ENCODE measurements around the gene VARS1.
"Not testable (repeated sequence)": the region's sequence is repeated elsewhere in the genome, so short reads cannot be mapped to it uniquely, and the experiment has no call there.

Gene VARS1

DNA sequence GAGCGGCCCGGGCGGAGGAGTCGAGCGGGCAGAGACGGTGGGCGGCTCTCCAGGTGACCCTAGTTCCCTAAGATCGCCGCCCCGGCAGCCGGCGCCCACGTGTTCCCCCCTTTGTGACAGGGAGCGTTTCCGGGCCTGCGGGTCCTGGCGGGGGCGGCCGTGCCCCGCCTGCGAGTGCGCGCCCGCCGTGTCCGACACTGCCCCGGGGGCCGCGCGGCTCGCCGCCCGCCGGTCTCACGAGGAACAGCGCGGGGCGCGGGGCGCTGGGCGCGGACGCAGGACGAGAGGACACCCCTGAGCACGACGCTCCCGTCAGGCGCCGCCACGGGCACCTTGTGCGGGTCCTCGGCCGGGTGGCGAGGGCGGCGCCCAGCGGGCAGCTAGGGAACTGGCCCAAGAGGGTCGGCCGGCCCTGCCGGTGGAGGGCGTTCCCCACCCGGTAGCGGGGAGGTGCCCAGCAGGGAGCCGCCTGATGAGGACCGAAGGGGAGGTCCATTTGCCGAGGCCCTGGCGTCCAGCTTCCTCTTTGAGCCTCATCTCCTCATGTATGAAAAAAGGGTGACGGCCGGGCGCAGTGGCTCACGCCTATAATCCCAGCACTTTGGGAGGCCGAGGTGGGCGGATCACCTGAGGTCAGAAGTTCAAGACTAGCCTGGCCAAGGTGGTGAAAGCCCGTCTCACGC, at the start of gene VARS1:
TSS of gene VARS1 (minus strand) at position 137 of the 683 bp plus-strand sequence. CDS start 535 bp downstream, outside the sequence.
- WGBS (ENCODE audit: insufficient coverage, insufficient read length) = no CpG with 5 or more reads among the region's 75 CpGs
- no peak for DNase-seq (ENCODE audit: low read depth, low spot score)
- peaks cover 15% of the 10 kb centered on the region for H3K36me3 ChIP-seq (ENCODE audit: control insufficient read depth, insufficient read depth, low read length)
- no peak within 1 kb of the TSS for H3K27ac ChIP-seq (ENCODE audit: low read length)
- no peaks in the 10 kb centered on the region for H3K27me3 ChIP-seq (ENCODE audit: control insufficient read depth, insufficient read depth, low read length)
- peak within 1 kb of the TSS; percentile 80 for H3K4me3 ChIP-seq (ENCODE audit: low read length)
- peaks cover 1% of the 10 kb centered on the region; the same call in 1 of the 2 replicates for H3K4me1 ChIP-seq (ENCODE audit: control insufficient read depth, insufficient read depth, low read length)
- H3K9me3 ChIP-seq (ENCODE audit: control insufficient read depth, insufficient read depth, low read length) = no peaks in the 10 kb centered on the region

DNA sequence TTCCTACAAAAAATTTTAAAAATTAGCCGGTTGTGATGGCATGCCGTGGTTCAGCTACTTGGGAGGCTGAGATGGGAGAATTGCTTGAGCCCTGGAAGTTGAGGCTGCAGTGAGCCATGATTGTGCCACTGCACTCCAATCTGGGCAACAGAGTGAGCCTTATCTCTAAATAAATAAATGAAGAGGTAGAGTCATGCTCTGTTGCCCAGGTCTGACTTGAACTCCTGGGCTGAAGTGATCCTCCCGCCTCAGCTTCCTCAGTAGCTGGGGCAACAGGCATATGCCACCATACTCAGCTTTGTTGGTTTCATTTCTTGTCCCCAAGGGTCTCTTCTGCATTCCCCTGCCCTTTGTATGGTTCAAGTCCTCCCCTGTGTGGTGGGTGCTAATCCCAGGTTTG, 49.0 kb upstream of the VARS1 start:
- Histone ChIP-seq H3K4me1 (ENCODE audit: control insufficient read depth, insufficient read depth, low read length) (no peaks in the 10 kb centered on the region), H3K4me3 (ENCODE audit: low read length) (no peak overlapping the region), H3K27ac (ENCODE audit: low read length) (no peak overlapping the region), H3K36me3 (ENCODE audit: control insufficient read depth, insufficient read depth, low read length) (peaks cover 5% of the 10 kb centered on the region; the same call in 1 of the 2 replicates), H3K27me3 (ENCODE audit: control insufficient read depth, insufficient read depth, low read length) (no peaks in the 10 kb centered on the region), H3K9me3 (ENCODE audit: control insufficient read depth, insufficient read depth, low read length) (no peaks in the 10 kb centered on the region)
- no CpG with 5 or more reads among the region's 3 CpGs for WGBS (ENCODE audit: insufficient coverage, insufficient read length)
- DNase-seq (ENCODE audit: low read depth, low spot score) = no peak

DNA sequence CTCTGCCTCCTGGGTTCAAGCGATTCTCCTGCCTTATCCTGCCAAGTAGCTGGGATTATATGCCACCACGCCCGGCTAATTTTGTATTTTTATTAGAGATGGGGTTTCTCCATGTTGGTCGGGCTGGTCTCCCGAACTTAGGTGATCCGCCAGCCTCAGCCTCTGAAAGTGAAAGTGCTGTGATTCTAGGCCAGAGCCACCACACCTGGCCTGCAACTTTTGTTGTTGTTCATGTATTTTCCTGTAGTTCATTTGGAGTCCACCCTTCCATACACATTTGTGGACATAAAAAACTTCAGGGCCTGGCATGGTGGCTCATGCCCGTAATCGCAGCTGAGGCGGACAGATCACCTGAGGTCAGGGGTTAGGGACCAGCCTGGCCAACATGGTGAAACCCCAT, 46.5 kb upstream of the VARS1 start:
- H3K27ac ChIP-seq (ENCODE audit: low read length) = no peak overlapping the region
- H3K4me3 ChIP-seq (ENCODE audit: low read length) = no peak overlapping the region
- H3K4me1 ChIP-seq (ENCODE audit: control insufficient read depth, insufficient read depth, low read length) = no peaks in the 10 kb centered on the region
- H3K36me3 ChIP-seq (ENCODE audit: control insufficient read depth, insufficient read depth, low read length) = peaks cover 23% of the 10 kb centered on the region; the same call in 1 of the 2 replicates
- no CpG with 5 or more reads among the region's 9 CpGs for WGBS (ENCODE audit: insufficient coverage, insufficient read length)
- H3K9me3 ChIP-seq (ENCODE audit: control insufficient read depth, insufficient read depth, low read length) = no peaks in the 10 kb centered on the region
- DNase-seq (ENCODE audit: low read depth, low spot score) = no peak
- no peaks in the 10 kb centered on the region for H3K27me3 ChIP-seq (ENCODE audit: control insufficient read depth, insufficient read depth, low read length)

DNA sequence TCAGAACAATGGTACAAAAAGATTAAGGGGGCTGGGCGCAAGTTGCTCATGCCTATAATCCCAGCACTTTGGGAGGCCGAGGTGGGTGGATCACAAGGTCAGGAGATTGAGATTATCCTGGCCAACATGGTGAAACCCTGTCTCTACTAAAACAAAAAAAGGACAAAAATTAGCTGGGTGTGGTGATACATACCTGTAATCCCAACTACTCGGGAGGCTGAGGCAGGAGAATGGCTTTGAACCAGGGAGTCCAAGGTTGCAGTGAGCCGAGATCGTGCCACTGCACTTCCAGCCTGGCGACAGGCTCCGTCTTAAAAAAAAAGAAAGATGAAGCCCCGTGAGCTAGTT, 44.2 kb upstream of the VARS1 start:
- not testable (repeated sequence) for H3K27me3 ChIP-seq (ENCODE audit: control insufficient read depth, insufficient read depth, low read length); DNase-seq (ENCODE audit: low read depth, low spot score); H3K9me3 ChIP-seq (ENCODE audit: control insufficient read depth, insufficient read depth, low read length); H3K4me3 ChIP-seq (ENCODE audit: low read length); H3K4me1 ChIP-seq (ENCODE audit: control insufficient read depth, insufficient read depth, low read length); H3K27ac ChIP-seq (ENCODE audit: low read length)
- WGBS (ENCODE audit: insufficient coverage, insufficient read length) = no CpG with 5 or more reads among the region's 8 CpGs
- H3K36me3 ChIP-seq (ENCODE audit: control insufficient read depth, insufficient read depth, low read length) = peaks cover 29% of the 10 kb centered on the region; the same call in 1 of the 2 replicates

DNA sequence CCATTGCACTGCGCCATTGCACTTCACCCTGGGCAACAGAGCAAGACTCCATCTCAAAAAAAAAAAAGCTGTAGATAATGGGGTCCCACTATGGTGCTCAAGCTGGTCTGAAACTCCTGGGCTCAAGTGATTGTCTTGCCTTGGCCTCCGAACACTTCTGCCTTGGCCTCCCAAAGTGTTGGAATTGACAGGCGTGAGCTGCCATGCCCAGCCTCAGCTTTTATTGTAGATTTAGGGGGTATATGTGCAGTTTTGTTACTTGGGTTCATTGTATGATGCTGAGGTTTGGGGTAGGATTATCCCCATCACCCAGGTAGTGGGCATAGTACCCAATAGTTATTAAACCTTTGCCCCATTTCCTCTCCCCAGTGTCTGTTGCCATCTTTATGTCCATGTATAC, 43.4 kb upstream of the VARS1 start:
- Histone ChIP-seq H3K4me1 (ENCODE audit: control insufficient read depth, insufficient read depth, low read length) (no peaks in the 10 kb centered on the region), H3K36me3 (ENCODE audit: control insufficient read depth, insufficient read depth, low read length) (peaks cover 29% of the 10 kb centered on the region; the same call in 1 of the 2 replicates), H3K27me3 (ENCODE audit: control insufficient read depth, insufficient read depth, low read length) (no peaks in the 10 kb centered on the region), H3K4me3 (ENCODE audit: low read length) (no peak overlapping the region), H3K9me3 (ENCODE audit: control insufficient read depth, insufficient read depth, low read length) (no peaks in the 10 kb centered on the region), H3K27ac (ENCODE audit: low read length) (no peak overlapping the region)
- DNase-seq (ENCODE audit: low read depth, low spot score) = no peak
- WGBS (ENCODE audit: insufficient coverage, insufficient read length) = no CpG with 5 or more reads among the region's 3 CpGs

DNA sequence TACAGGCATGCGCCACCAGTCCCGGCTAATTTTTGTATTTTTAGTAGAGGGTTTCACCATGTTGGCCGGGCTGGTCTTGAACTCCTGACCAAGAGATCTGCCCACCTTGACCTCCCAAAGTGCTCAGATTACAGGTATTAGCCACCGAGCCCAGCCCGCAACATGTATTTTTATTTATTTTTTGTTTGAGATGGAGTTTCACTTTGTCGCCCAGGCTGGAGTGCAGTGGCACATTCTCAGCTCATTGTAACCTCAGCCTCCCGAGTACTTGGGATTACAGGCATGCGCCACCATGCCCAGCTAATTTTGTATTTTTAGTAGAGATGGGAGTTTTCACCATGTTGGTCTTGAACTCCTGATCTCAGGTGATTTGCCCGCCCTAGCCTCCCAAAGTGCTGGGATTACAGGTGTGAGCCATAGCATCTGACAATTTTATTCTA, 42.6 kb upstream of the VARS1 start:
- H3K9me3 ChIP-seq (ENCODE audit: control insufficient read depth, insufficient read depth, low read length); DNase-seq (ENCODE audit: low read depth, low spot score); H3K4me1 ChIP-seq (ENCODE audit: control insufficient read depth, insufficient read depth, low read length); H3K4me3 ChIP-seq (ENCODE audit: low read length); H3K27me3 ChIP-seq (ENCODE audit: control insufficient read depth, insufficient read depth, low read length); H3K27ac ChIP-seq (ENCODE audit: low read length): not testable (repeated sequence)
- no CpG with 5 or more reads among the region's 9 CpGs for WGBS (ENCODE audit: insufficient coverage, insufficient read length)
- H3K36me3 ChIP-seq (ENCODE audit: control insufficient read depth, insufficient read depth, low read length) = peaks cover 29% of the 10 kb centered on the region; the same call in 1 of the 2 replicates

DNA sequence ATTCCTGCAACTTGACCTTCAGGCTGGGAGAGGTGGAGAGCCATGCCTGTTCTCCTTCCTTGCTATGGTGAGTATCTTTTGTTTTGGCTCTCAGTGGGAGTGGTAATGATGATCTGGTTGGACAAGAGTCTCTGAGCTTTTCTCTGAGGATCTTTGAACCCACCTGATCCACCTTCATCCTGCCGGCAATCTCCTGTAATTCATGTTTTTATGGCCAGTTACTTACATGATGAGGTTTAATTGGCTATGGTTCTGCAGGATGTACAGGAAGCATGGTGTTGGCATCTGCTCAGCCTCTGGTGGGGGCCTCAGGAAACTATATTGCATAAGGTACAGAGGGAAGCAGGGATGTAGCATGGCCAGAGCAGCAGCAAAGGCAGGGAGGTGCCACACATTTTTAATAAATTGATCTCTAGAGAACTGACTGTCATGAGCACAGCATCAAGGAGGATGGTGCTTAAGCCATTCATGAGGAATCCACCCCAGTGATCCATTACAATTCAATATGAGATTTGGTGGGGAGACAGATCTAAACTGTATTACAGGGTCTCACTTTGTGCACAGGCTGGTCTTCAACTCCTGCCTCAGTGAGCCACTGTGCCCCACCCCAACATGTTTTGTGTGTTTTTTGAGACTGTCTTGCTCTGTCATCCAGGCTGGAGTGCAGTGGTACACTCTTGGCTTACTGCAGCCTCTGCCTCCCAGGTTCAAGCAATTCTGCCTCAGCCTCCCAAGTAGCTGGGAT, 42.0 kb upstream of the VARS1 start:
- H3K4me1 ChIP-seq (ENCODE audit: control insufficient read depth, insufficient read depth, low read length) = no peaks in the 10 kb centered on the region
- H3K27me3 ChIP-seq (ENCODE audit: control insufficient read depth, insufficient read depth, low read length) = no peaks in the 10 kb centered on the region
- WGBS (ENCODE audit: insufficient coverage, insufficient read length) = no CpG with 5 or more reads among the region's 1 CpG
- peak overlapping the region; percentile 98; the same call in 1 of the 2 replicates for H3K4me3 ChIP-seq (ENCODE audit: low read length)
- DNase-seq (ENCODE audit: low read depth, low spot score) = no peak
- H3K9me3 ChIP-seq (ENCODE audit: control insufficient read depth, insufficient read depth, low read length) = no peaks in the 10 kb centered on the region
- H3K27ac ChIP-seq (ENCODE audit: low read length) = no peak overlapping the region
- peaks cover 29% of the 10 kb centered on the region; the same call in 1 of the 2 replicates for H3K36me3 ChIP-seq (ENCODE audit: control insufficient read depth, insufficient read depth, low read length)

DNA sequence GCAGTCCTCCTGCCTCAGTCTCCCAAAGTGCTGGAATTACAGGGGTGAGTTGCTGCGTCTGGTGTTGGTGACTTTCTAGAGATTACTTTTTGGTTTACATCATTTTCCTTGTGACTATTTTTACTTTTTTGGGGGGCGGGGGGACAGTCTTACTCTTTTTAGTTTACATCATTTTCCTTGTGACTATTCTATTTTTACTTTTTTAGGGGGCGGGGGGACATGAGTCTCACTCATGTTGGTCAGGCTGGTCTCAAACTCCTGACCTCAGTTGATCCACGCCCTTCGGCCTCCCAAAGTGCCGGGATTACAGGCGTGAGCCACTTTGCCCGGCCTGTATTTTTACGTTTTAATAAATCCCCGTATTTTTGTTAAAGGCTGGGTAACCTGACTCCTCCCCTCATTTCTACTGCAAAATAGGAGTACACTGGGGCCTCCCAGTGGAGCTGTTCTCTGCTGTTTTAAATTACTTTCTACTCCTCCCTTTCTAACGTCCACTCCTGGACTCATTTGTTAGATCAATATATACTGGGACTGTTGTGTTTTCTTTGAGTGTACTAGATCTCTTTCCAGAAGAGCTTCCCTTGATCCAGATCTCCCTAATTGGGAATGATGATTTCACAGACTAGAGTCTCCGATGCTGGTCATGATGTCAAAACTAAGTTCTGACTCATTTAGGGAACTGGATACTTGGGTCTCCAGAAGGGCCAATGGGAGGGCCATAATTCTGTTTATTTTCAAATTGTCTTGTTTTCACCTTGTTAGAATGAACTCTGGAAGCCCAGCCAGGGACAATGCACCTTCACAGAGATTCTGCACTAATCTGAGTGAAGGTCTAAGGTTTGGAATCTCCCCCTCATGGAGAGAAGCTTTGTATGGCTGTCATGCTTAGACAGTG, 41.2 kb upstream of the VARS1 start:
- H3K27ac ChIP-seq (ENCODE audit: low read length) = no peak overlapping the region
- peaks cover 29% of the 10 kb centered on the region; the same call in 1 of the 2 replicates for H3K36me3 ChIP-seq (ENCODE audit: control insufficient read depth, insufficient read depth, low read length)
- WGBS (ENCODE audit: insufficient coverage, insufficient read length) = no CpG with 5 or more reads among the region's 12 CpGs
- no peaks in the 10 kb centered on the region for H3K27me3 ChIP-seq (ENCODE audit: control insufficient read depth, insufficient read depth, low read length)
- H3K4me3 ChIP-seq (ENCODE audit: low read length) = peak overlapping the region; percentile 98; the same call in 1 of the 2 replicates
- no peak for DNase-seq (ENCODE audit: low read depth, low spot score)
- H3K4me1 ChIP-seq (ENCODE audit: control insufficient read depth, insufficient read depth, low read length) = no peaks in the 10 kb centered on the region
- H3K9me3 ChIP-seq (ENCODE audit: control insufficient read depth, insufficient read depth, low read length) = no peaks in the 10 kb centered on the region

DNA sequence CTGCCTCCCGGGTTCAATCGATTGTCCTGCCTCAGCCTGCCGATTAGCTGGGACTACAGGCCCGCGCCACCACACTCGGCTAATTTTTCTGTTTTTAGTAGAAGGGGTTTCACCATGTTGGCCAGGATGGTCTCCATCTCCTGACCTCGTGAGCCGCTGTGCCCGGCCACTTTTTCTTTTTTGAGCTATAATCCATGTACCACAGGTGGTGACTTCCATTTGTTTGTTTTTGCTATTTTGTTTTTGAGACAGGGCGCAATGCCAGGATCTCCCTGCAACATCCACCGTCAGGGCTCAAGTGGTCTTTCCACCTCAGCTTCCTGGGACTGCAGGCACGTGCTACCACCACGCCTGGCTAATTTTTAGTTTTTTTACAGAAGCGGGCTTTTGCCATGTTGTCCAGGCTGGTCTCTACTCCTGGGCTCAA, 40.5 kb upstream of the VARS1 start:
- no CpG with 5 or more reads among the region's 14 CpGs for WGBS (ENCODE audit: insufficient coverage, insufficient read length)
- Histone ChIP-seq H3K27ac (ENCODE audit: low read length) (no peak overlapping the region), H3K9me3 (ENCODE audit: control insufficient read depth, insufficient read depth, low read length) (no peaks in the 10 kb centered on the region), H3K27me3 (ENCODE audit: control insufficient read depth, insufficient read depth, low read length) (no peaks in the 10 kb centered on the region), H3K36me3 (ENCODE audit: control insufficient read depth, insufficient read depth, low read length) (peaks cover 29% of the 10 kb centered on the region; the same call in 1 of the 2 replicates), H3K4me1 (ENCODE audit: control insufficient read depth, insufficient read depth, low read length) (no peaks in the 10 kb centered on the region), H3K4me3 (ENCODE audit: low read length) (peak overlapping the region; percentile 98)
- no peak for DNase-seq (ENCODE audit: low read depth, low spot score)

All from iPS DF 6.9 (cell line).